Measurements from ENCODE around the gene CAV2. TPM values are rescaled to one million over a fixed set of nuclear protein-coding genes. Genes with fewer than 3 reads are reported as not detected.
A peak's percentile ranks its signal among the peaks of the same experiment; 100 is the strongest.

Gene CAV2
- total RNA-seq, 2 donors from 2014 or later = 180 to 278 TPM

GRCh38 chr7:116549370-116549769 lies 49.8 kb downstream of the CAV2 start:
- Histone ChIP-seq H3K9me3 (no peaks in the 10 kb centered on the region), H3K4me3 (no peak overlapping the region), H3K27me3 (no peaks in the 10 kb centered on the region), H3K4me1 (peaks cover 0 to 98% of the 10 kb centered on the region in 2 donors), H3K36me3 (peaks cover 64% of the 10 kb centered on the region), H3K27ac (peak overlapping the region; percentile 50 to 85)
- no peak for DNase-seq (ENCODE audit: low spot score)
- TF ChIP-seq, protein P1, sequence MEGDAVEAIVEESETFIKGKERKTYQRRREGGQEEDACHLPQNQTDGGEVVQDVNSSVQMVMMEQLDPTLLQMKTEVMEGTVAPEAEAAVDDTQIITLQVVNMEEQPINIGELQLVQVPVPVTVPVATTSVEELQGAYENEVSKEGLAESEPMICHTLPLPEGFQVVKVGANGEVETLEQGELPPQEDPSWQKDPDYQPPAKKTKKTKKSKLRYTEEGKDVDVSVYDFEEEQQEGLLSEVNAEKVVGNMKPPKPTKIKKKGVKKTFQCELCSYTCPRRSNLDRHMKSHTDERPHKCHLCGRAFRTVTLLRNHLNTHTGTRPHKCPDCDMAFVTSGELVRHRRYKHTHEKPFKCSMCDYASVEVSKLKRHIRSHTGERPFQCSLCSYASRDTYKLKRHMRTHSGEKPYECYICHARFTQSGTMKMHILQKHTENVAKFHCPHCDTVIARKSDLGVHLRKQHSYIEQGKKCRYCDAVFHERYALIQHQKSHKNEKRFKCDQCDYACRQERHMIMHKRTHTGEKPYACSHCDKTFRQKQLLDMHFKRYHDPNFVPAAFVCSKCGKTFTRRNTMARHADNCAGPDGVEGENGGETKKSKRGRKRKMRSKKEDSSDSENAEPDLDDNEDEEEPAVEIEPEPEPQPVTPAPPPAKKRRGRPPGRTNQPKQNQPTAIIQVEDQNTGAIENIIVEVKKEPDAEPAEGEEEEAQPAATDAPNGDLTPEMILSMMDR (IDR thresholded peaks at IDR 0.05) = no peak

- Histone ChIP-seq H3K27me3 (no peaks in the 10 kb centered on the region), H3K27ac (peak overlapping the region; percentile 9 to 46), H3K4me3 (no peak overlapping the region), H3K4me1 (peaks cover 0 to 97% of the 10 kb centered on the region in 2 donors), H3K36me3 (peaks cover 54% of the 10 kb centered on the region), H3K9me3 (no peaks in the 10 kb centered on the region)
- DNase-seq (ENCODE audit: low spot score) = no peak
- TF ChIP-seq, protein P1 (IDR thresholded peaks at IDR 0.05) = no peak
Observed at GRCh38 chr7:116551692-116552091, 52.2 kb downstream of the CAV2 start.

- no peaks in the 10 kb centered on the region for H3K9me3 ChIP-seq
- peaks cover 0 to 97% of the 10 kb centered on the region in 2 donors for H3K4me1 ChIP-seq
- TF ChIP-seq, protein P1 (IDR thresholded peaks at IDR 0.05) = no peak
- peaks cover 48% of the 10 kb centered on the region for H3K36me3 ChIP-seq
- H3K27me3 ChIP-seq = no peaks in the 10 kb centered on the region
- no peak overlapping the region for H3K4me3 ChIP-seq
- peak overlapping the region; percentile 41 to 46 for H3K27ac ChIP-seq
- no peak for DNase-seq (ENCODE audit: low spot score)
Observed at GRCh38 chr7:116552602-116553001, 53.1 kb downstream of the CAV2 start.

DNA sequence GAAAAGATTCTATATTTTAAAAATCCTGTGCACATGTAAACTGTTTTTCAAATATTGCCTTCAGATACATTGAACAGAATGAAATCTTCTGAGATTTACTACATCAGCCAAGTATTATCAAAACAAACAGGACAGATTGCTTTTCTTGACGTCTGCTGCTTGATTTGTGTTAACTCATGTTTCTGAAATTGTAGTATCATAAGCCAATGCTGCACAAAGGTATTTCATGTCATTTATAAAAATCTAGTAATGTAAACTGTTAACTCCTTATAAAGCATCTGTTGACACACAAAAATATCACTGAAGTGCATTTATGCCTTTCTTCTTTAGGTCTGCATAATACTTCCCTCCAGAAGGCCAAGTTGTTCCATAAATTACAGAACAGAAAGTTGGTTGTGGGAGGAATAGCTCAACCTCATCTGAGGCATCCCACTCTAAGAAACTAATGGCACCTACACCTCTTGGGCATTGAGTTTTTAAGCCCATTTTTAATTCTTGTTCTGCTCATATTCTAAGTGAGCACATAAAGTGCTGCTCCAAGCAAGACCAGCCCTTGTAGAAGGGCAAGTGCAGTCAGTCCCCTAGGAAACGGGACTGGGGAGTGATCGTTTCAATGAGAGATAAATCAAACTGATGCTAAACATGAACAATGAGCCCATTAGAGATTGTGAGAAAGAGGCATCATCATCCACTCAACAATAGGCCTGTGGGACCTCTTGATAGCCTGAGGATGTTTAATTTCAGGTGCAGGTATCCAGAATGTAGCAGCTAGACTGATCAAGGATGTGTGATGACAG lies 53.8 kb downstream of the CAV2 start:
- Histone ChIP-seq H3K36me3 (peaks cover 47% of the 10 kb centered on the region), H3K9me3 (no peaks in the 10 kb centered on the region), H3K27ac (peak overlapping the region; percentile 41 to 76), H3K4me3 (no peak overlapping the region), H3K4me1 (peaks cover 0 to 95% of the 10 kb centered on the region in 2 donors), H3K27me3 (no peaks in the 10 kb centered on the region)
- TF ChIP-seq, protein P1 (IDR thresholded peaks at IDR 0.05) = no peak
- DNase-seq (ENCODE audit: low spot score) = no peak

DNA sequence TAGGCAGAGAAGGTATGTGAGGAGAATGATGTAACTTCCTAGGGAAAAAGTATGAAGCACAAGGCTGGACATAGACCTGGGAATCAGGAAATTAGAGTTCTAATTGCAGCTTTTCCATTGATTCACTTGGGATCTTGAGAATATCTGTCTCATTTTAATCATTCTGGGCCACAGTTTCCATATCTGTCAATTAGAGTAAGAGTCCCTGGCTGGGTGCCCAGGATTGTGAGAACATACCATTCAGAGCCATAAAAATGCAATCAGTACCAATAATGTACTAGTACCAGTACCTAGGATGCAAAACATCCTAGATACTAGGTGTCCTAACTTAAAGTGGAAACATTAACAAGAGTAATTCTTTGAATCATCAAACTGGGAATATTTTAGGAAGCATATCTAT lies 54.9 kb downstream of the CAV2 start:
- Histone ChIP-seq H3K4me3 (no peak overlapping the region), H3K9me3 (no peaks in the 10 kb centered on the region), H3K36me3 (peaks cover 47% of the 10 kb centered on the region), H3K4me1 (peaks cover 0 to 86% of the 10 kb centered on the region in 2 donors), H3K27ac (peak overlapping the region; percentile 41 to 76), H3K27me3 (no peaks in the 10 kb centered on the region)
- no peak for DNase-seq (ENCODE audit: low spot score)
- TF ChIP-seq, protein P1 (IDR thresholded peaks at IDR 0.05) = no peak

All from right atrium auricular region (tissue), 2 donors.